HG02973 (cell line): ENCODE measurements around the gene CACNA2D4.

ENCODE experiments used
- ATAC-seq: cut with Tn5 transposase; IDR thresholded peaks from one replicate; pipeline ENCODE4 v1.9.1; 2021; ENCODE audit warnings: moderate library complexity; ENCODE audit not compliant: unreplicated experiment

The CACNA2D4 gene

DNA sequence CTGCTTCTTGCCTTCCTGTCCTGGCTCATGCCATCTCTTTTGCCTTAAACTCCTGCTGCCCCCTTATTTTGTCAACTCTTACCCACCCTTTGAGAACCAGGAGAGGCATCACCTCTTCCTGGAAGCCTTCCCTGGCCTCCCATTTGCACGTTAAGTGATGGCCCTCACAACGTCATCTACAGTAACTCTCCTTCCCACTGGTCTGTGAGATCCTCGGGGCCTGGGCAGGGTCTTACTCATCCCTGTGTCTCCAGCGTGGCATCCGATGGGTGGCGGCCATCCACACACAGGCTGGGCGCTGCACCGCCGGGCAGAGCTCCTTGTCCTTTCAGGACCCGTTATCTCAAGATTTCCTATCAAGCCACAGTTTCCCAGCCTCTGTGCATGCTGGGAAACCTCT lies 16.8 kb upstream of the CACNA2D4 start:
- ATAC-seq: no peak

DNA sequence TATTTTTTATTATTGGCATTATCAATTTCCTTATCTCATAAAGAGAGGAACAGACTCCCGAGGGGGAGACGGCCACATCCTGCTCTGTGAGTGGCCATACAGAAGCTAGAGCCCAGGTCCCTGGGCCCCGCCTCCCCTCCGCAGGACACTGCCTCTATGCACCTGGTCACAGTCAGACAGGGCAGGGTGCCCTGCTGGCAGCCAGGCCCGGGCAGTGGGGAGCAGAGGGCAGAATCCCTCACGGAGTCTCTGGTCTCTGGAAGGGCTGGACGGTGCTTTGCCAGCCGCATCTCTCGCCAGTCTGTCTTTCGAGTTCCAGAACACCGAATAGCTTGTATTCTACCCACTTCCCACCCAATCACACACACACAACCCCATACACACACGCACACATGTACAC lies 16.4 kb upstream of the CACNA2D4 start:
- ATAC-seq: no peak

- no peak for ATAC-seq
Measured at GRCh38 chr12:1934068-1934467, 15.6 kb upstream of the CACNA2D4 start.

DNA sequence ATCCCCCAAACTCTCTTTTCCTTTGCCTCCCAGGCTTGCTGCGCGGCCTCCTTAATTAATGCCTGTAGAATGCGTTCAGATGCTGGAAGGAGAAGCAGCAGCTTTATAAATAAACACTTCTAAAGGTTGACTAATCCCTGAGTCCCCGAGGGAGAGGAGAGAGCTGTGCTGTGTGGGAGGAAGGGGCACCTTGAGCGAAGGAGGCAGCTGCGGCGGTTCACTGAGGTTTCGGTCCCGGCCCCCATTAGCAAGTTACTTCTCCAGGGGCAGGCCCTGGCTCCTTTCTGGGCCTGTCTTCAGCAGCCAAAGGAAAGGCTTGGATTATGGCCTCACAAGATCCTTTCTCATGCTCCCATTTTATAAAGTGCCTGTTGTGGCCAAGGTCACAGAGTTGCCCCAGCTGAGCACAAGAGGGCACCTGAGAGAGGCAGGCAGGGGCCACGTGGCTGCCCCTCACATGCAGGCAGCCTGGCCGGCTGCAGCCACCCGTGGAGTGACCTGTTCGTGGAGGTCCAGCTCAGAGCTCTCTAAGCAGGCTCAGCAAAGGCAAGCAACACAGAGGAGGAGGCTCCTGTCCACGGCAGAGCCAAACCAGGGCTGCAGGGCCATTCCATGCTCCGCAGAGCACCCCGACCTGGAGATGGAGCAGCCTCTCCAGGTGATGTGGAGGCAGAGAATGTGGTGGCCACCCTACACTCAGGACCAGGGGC lies 15.0 kb upstream of the CACNA2D4 start:
- ATAC-seq: no peak

DNA sequence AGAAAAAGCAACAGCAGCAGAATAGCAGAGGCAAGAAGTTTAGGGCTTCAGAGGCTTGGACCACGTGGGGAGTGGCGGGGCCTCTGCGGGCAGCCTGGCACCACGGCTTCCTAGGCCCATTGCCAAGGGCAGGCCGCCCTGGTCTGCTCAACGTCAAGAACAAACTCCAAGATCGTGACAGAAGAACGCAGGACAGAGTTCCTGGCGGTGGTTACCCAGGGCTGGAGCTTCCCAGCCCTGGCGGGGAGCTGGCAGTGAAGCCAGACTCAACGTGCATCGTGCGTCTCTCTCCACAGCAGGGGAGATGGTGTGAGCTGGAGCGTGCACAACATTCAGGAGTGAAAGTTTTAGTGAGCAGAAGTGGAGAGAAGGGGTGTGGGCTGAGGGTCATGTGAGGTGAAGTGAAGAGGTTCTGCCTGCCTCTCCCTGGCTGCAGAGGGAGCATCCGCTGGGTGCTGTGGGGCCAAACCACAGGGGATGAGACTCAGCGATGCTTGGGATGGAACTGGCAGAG lies 13.9 kb upstream of the CACNA2D4 start:
- ATAC-seq: no peak

DNA sequence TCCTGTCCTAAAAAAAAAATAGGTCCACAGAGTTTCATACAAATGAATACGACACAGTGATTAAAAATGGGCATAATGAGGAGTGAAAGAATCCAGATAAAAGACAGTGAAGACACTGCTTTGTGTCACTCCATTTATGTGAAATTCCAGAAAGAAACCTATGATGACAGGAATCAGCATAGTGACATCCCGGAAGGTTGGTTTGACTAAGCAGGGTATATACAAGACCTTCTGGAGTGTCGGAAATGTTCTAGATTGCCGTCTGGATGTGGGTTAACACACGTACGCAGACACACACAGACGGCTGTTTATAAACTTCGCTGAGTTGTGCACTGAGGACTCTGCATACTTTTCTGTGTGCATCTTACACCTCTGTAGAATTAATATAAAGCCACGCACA lies 13.2 kb upstream of the CACNA2D4 start:
- ATAC-seq: no peak

- ATAC-seq: no peak
Measured at GRCh38 chr12:1930803-1931597, 12.5 kb upstream of the CACNA2D4 start.

DNA sequence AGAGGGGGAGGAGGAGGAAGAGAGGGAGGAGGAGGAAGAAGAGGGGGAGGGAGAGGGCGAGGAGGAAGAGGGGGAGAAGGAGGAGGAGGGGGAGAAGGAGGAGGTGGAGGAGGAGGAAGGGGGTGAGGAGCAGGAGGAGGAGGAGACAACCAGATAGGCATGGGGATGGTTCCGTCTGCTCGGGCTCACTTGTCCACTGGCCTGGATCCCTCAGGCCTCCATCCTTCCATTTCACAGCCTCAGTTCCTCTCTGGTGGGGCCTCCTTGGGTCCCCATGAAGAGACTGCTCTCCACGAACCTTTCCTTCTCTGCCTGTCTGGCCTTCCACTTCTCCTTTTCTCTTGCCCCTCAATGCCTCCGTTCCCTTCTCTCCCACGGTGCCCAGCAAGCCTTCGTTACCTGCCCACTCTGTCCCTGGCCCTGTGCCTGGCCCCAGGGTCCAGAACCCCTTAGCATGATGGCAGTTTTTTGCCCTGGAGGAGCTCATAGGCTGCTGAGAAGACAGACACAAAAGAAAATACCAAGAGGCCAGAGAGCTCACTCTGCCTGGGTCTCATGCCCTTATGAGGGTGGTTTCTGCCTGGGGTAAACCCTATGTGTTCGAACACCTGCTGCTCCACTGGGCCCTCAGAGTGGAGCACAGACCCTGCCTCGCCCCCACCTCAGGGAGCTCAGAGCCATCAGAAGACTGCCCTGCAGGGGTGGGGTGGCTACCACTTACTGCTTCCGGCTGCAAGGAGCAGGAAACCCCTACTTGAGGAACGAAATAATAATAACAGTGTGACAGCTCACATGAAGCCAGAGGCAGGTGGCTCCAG lies 11.7 kb upstream of the CACNA2D4 start:
- ATAC-seq: no peak

DNA sequence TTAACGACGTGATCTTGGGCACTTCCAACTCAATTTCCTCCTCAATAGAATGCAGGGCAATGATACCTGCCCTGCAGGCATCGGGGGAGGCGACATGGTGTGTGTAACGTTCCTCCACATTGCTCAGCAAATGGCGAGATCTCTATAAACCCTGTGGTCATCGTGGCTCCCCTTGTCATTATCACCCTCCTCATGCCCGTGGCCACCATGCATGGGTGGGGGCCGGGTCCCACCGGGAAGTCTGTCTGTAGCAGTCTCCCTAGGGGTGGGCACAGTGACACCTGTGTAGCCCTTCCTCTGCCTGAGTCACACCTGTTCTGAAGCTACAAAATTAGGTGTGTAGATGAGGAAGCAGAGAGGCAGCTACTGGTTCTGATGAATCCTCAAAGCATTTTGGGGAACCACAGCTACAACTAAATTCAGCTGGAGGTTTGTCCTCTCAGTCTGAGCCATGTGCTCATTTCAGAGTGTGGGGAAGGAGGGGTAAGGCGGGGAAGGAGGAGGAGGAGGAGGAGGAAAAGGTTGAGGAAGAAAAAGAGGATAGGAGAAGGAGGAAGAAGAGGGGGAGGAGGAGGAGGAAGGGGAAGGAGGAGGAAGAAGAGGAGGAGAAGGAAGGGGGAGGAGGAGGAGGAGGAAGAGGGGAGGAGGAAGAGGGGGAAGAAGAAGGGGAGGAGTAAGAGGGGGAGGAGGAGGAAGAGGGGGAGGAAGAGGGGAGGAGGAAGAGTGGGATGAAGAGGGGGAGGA lies 11.0 kb upstream of the CACNA2D4 start:
- no peak for ATAC-seq

- no peak for ATAC-seq
Measured at GRCh38 chr12:1928439-1929121, 10.1 kb upstream of the CACNA2D4 start.

GRCh38 chr12:1927751-1928351 lies 9.4 kb upstream of the CACNA2D4 start:
- ATAC-seq: no peak

DNA sequence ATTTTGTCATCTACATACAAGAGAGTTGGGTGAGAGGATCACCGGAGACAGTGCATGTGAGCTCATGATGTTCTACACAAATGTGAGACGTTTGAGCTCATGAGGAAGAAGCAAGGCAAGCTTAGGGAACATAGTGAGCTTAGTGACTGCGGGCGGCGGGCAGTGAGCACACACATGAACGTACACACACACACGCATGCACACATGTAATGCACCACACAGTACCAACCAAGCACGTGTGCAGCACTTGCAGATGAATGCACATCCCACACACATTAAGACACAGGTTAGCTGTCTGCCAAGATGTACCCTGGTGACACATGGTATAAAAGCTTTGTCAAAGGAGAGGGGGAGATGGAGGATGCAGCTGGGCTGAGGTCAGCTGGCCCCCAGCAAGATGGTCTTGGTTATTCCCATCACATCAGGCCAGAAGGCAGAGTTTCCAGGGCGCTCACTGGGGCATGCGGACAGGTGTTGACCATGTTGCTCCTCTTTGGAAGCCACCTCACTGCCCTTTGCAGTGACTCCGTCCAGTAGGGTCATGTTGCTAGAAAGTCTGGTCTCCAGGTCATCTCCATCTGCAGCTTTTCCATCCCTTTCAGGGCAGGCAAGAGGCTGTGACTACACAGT lies 8.7 kb upstream of the CACNA2D4 start:
- ATAC-seq: no peak

DNA sequence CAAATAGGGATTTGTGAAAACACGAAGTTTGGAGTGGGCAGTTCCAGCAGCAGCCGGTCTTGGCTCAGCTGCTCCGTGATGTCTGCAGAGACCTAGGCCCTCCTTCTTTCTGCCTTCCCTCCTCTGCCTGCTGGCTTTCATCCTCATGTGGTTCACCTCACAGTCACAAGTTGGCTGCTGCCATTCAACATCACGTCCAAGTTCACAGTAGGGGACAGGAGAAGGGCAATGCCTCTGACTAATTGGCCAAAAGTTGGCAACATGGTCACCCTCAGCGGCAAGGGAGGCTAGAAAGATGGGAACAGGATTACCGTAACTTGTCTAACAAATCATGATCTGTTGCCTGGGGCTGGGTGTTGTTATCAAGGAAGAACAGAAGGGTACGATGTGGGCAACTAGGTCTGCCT lies 7.8 kb upstream of the CACNA2D4 start:
- ATAC-seq: no peak

DNA sequence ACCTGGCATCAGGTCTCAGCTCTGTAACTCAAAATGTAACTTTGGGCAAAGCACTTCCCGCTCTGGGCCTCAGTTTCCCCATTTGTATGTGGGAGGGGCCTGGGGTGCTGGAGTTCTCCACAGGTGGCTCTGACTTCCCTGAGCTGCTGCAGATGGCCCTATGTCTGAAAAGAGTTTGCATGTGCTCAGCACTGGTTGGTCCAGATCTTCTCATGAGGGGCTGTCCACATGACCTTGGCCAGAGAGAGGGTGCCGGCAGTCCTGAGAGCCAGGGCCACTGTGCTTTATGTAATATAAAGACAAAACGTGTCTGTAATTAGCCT lies 7.2 kb upstream of the CACNA2D4 start:
- ATAC-seq: no peak

DNA sequence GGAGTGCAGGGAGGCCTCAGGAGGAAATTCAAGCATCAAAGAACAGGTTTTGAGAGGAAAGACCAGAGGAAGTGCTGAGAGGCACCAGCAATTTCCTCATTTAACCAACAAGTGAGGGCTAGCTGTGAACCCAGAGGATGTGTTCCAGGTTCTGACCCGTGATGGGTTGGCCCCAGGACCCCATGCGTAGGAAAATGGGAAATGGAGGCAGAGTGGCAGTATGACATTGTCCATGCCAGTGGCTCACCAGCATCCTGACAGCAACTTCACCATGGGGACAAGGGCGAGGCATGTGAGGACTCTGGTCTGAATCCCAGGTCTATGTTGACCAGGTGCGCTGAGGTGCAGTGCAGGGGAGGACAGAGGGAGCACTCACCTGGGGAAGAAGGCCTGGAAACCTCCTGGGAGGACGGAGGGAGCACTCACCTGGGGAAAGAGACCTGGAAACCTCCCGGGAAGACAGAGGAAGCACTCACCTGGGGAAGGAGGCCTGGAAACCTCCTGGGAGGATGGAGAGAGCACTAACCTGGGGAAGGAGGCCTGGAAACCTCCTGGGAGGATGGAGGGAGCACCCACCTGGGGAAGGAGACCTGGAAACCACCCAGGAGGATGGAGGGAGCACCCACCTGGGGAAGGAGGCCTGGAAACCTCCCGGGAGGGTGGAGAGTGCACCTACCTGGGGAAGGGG lies 6.7 kb upstream of the CACNA2D4 start:
- ATAC-seq: no peak

- no peak for ATAC-seq
Measured at GRCh38 chr12:1922985-1923384, 4.5 kb upstream of the CACNA2D4 start.

DNA sequence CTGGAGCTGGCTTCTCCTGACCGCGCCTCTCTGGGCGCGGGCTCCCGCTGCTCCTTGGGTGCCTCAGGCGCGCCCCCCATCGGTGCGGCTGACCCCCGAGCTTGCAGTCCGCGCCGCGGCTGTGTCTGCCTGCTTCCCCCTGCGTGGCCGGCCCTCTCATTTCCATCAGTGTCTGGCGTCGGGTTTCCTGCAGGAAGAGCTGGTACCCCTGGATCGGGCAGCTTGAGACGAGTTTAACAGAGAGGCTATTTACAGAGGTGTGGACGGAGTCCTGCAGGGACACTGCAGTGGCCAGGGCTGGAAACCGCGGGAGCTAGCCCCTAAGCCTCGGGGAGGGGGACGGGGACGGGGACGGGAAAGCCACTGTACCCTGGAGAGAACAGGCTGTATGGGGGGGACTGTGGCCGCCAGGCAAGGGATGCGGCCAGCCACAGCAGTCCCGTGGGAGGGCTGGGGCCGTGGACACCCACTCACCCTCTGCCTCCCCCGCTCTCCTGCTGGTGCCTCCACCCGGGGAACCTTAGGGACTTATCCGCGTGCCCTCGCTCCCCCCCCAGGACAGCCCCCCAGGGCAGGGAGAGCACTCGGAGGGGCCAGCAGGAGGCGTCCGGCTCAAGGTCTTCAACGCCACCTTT lies 3.7 kb upstream of the CACNA2D4 start:
- no peak for ATAC-seq

GRCh38 chr12:1920971-1921370 lies 2.5 kb upstream of the CACNA2D4 start:
- no peak for ATAC-seq
